SK-N-SH (cell line): ENCODE data around the gene ZNF775. TPM values are rescaled to one million over a fixed set of nuclear protein-coding genes. Genes with fewer than 3 reads are reported as not detected.

Experiments used
- CTCF ChIA-PET: fragments of 300-600, 350-600 bp; formaldehyde crosslinking; extraction: SDS; loops from one replicate; lab custom pipeline; 2021; lab: Yijun Ruan, JAX
- POLR2A ChIA-PET: fragments of 350-600 bp; sonication (Branson Sonifier 250); formaldehyde crosslinking; extraction: SDS; loops from one replicate; lab custom pipeline; 2020; ENCODE audit warnings: antibody characterized with exemption, inconsistent platforms; lab: Yijun Ruan, JAX
- DNase-seq: peaks from one replicate; pipeline ENCODE4 v3.0.0; 2012
- H2AFZ ChIP-seq: fragments of 200-600 bp; sonication (generic); 2 replicates; pipeline ENCODE4 v1.8.1; 2016; ENCODE audit warnings: antibody characterized with exemption, mild to moderate bottlenecking, low read depth
- H3F3A ChIP-seq: fragments of 200-600 bp; sonication (generic); replicated peaks from 2 replicates; pipeline ENCODE3; 2016; ENCODE audit warnings: antibody characterized with exemption, mild to moderate bottlenecking; ENCODE audit not compliant: insufficient read depth
- H3K27ac ChIP-seq, 2 experiments: fragments of 200-500 bp in 1 of 2; fragments of 200-600 bp in 1 of 2; sonication (Bioruptor generic) in 1 of 2; sonication (generic), shearing (Covaris generic) in 1 of 2; 2 replicates each; pipeline versions ENCODE4 v1.5.1 to v1.6.1; 2014 to 2016; ENCODE audit warnings: low read depth in 2 of 2, inconsistent platforms in 1 of 2, low read length in 1 of 2, mild to moderate bottlenecking in 1 of 2, mixed read lengths in 1 of 2
- H3K27me3 ChIP-seq: fragments of 200-600 bp; sonication (generic), shearing (Covaris generic); 2 replicates; pipeline ENCODE4 v1.6.1; 2016; ENCODE audit warnings: mixed run types; ENCODE audit not compliant: insufficient read depth
- H3K36me3 ChIP-seq, 2 experiments: fragments of 200-500 bp in 1 of 2; fragments of 200-600 bp in 1 of 2; sonication (Bioruptor generic) in 1 of 2; sonication (generic) in 1 of 2; replicated peaks in 1 of 2; 2 replicates each; pipeline versions ENCODE3 to v1.5.1; 2014 to 2016; ENCODE audit warnings: low read length in 1 of 2, mild to moderate bottlenecking in 1 of 2; ENCODE audit not compliant: insufficient read depth in 2 of 2, control insufficient read depth in 1 of 2
- H3K4me1 ChIP-seq, 2 experiments: fragments of 200-500 bp in 1 of 2; fragments of 200-600 bp in 1 of 2; sonication (Bioruptor generic) in 1 of 2; sonication (generic), shearing (Covaris generic) in 1 of 2; 2 replicates each; pipeline versions ENCODE4 v1.5.1 to v1.6.1; 2014 to 2016; ENCODE audit warnings: low read depth in 1 of 2, low read length in 1 of 2, mixed run types in 1 of 2; ENCODE audit not compliant: insufficient read depth in 2 of 2, control insufficient read depth in 1 of 2
- H3K4me2 ChIP-seq: fragments of 200-600 bp; sonication (generic), shearing (Covaris generic); 2 replicates; pipeline ENCODE4 v1.6.1; 2017; ENCODE audit warnings: mixed run types
- H3K4me3 ChIP-seq, 2 experiments: fragments of 200-500 bp in 1 of 2; fragments of 200-600 bp in 1 of 2; sonication (Bioruptor generic) in 1 of 2; sonication (generic), shearing (Covaris generic) in 1 of 2; 2 replicates each; pipeline versions ENCODE4 v1.5.1 to v1.8.1; 2014 to 2016; ENCODE audit warnings: low read depth in 2 of 2, inconsistent platforms in 1 of 2, low read length in 1 of 2, mild to moderate bottlenecking in 1 of 2, mixed read lengths in 1 of 2, moderate library complexity in 1 of 2
- H3K79me2 ChIP-seq: fragments of 200-600 bp; sonication (generic); 2 replicates; pipeline ENCODE4 v1.8.1; 2017; ENCODE audit warnings: mild to moderate bottlenecking; ENCODE audit not compliant: insufficient read depth
- H3K9ac ChIP-seq: fragments of 200-600 bp; sonication (generic); 2 replicates; pipeline ENCODE4 v1.6.1; 2017; ENCODE audit warnings: mixed run types
- H3K9me2 ChIP-seq: fragments of 200-600 bp; sonication (generic); 2 replicates; pipeline ENCODE4 v1.6.1; 2017; ENCODE audit warnings: mixed run types
- H3K9me3 ChIP-seq: fragments of 200-600 bp; sonication (generic); 2 replicates; pipeline ENCODE4 v1.6.1; 2017; ENCODE audit warnings: mixed run types, mild to moderate bottlenecking, moderate library complexity
- H4K20me1 ChIP-seq: fragments of 200-600 bp; sonication (generic); 2 replicates; pipeline ENCODE4 v1.6.1; 2017; ENCODE audit warnings: mild to moderate bottlenecking, mixed run types; ENCODE audit not compliant: insufficient read depth
- CHD2 ChIP-seq: fragments of 150-350 bp; IDR thresholded peaks from 2 replicates; pipeline ENCODE4 v1.6.1; 2018; ENCODE audit warnings: low read length; ENCODE audit not compliant: partially characterized antibody
- ELF1 ChIP-seq: IDR thresholded peaks from 2 replicates; pipeline ENCODE4 v1.4.0; 2012
- FOSL2 ChIP-seq: IDR thresholded peaks from 2 replicates; pipeline ENCODE4 v1.4.0; 2012; ENCODE audit warnings: low read depth, mild to moderate bottlenecking, moderate library complexity, borderline replicate concordance
- FOXM1 ChIP-seq: IDR thresholded peaks from 2 replicates; pipeline ENCODE4 v1.4.0; 2012; ENCODE audit warnings: low read depth, mild to moderate bottlenecking
- GATA2 ChIP-seq: sonication (generic); formaldehyde crosslinking; IDR thresholded peaks from 2 replicates; pipeline ENCODE4 v1.5.0; 2020; ENCODE audit warnings: mild to moderate bottlenecking, missing genetic modification reagents
- NFIC ChIP-seq: IDR thresholded peaks from 2 replicates; pipeline ENCODE4 v1.4.0; 2012; ENCODE audit warnings: borderline replicate concordance
- NRF1 ChIP-seq: IDR thresholded peaks from 2 replicates; pipeline ENCODE4 v1.6.1; 2012; ENCODE audit warnings: low read depth, mild to moderate bottlenecking, low read length
- RAD21 ChIP-seq: IDR thresholded peaks from 2 replicates; pipeline ENCODE4 v1.6.1; 2012; ENCODE audit warnings: mild to moderate bottlenecking, low read length
- RCOR1 ChIP-seq: fragments of 150-350 bp; IDR thresholded peaks from 2 replicates; pipeline ENCODE4 v1.6.1; 2017; ENCODE audit warnings: antibody characterized with exemption, low read length
- RXRA ChIP-seq: IDR thresholded peaks from 2 replicates; pipeline ENCODE4 v1.4.0; 2012; ENCODE audit warnings: low read depth, mild to moderate bottlenecking, borderline replicate concordance
- SIN3A ChIP-seq: IDR thresholded peaks from 2 replicates; pipeline ENCODE4 v1.6.1; 2012; ENCODE audit warnings: low read depth, mild to moderate bottlenecking, low read length, moderate library complexity, borderline replicate concordance
- SMC3 ChIP-seq: IDR thresholded peaks from 2 replicates; pipeline ENCODE4 v1.6.1; 2012; ENCODE audit warnings: low read depth, low read length, improper control_type of control experiment
- TAF1 ChIP-seq: IDR thresholded peaks from 2 replicates; pipeline ENCODE4 v1.6.1; 2012; ENCODE audit warnings: low read depth, mild to moderate bottlenecking, low read length, moderate library complexity, borderline replicate concordance
- TEAD4 ChIP-seq: IDR thresholded peaks from 2 replicates; pipeline ENCODE4 v1.4.0; 2012; ENCODE audit warnings: mild to moderate bottlenecking, borderline replicate concordance; ENCODE audit not compliant: insufficient read depth
- WGBS: methylation state at CpG from one replicate; pipeline ENCODE4 v1.1.6; 2017; ENCODE audit warnings: low lambda C conversion rate; 5-methylcytosine and 5-hydroxymethylcytosine counted together
- polyA plus RNA-seq, 3 experiments: library from polyadenylated mRNA; depleted of rRNA; stranded (reverse); fragments of >200 nt; gene quantifications; 2 replicates each; pipeline ENCODE4 v1.2.3, GENCODE V29; 2012
- TF ChIP-seq, protein P1 (sequence below): IDR thresholded peaks from 2 replicates; pipeline ENCODE4 v1.6.1; 2012; ENCODE audit warnings: mild to moderate bottlenecking, low read depth, low read length, moderate library complexity
- TF ChIP-seq, protein P2 (sequence below): IDR thresholded peaks from 2 replicates; pipeline ENCODE4 v1.4.0; 2012; ENCODE audit warnings: low read depth
- TF ChIP-seq, protein P3 (sequence below): fragments of 150-350 bp; IDR thresholded peaks from 2 replicates; pipeline ENCODE4 v1.6.1; 2016; ENCODE audit warnings: mild to moderate bottlenecking, low read depth, low read length
- TF ChIP-seq, protein P4 (sequence below): fragments of 200-600 bp; sonication (generic); IDR thresholded peaks from 2 replicates; pipeline ENCODE4 v1.6.1; 2017; ENCODE audit warnings: antibody characterized with exemption, mild to moderate bottlenecking, moderate library complexity
- TF ChIP-seq, protein P5 (sequence below): IDR thresholded peaks from 2 replicates; pipeline ENCODE4 v1.4.0; 2012; ENCODE audit warnings: low read depth, borderline replicate concordance

ZNF775 gene
- polyA plus RNA-seq, 1 of the 3 experiments (the other 2 are of a cell fraction) = 5.0 TPM

DNA sequence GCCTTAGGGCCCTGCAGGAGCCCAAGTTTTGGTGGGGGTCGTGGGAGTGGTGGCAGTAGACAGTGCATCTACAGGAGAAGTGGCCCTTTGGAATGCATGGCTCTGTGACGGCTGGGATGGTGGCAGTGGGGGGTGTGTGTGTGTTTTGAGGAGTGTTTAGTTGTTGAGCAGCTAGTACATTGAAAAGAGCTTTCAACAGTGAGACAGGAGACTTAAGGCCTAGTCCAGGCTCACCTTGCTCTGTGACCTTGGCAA, 27.1 kb downstream of the ZNF775 start (continued):
- TF ChIP-seq, protein P1, sequence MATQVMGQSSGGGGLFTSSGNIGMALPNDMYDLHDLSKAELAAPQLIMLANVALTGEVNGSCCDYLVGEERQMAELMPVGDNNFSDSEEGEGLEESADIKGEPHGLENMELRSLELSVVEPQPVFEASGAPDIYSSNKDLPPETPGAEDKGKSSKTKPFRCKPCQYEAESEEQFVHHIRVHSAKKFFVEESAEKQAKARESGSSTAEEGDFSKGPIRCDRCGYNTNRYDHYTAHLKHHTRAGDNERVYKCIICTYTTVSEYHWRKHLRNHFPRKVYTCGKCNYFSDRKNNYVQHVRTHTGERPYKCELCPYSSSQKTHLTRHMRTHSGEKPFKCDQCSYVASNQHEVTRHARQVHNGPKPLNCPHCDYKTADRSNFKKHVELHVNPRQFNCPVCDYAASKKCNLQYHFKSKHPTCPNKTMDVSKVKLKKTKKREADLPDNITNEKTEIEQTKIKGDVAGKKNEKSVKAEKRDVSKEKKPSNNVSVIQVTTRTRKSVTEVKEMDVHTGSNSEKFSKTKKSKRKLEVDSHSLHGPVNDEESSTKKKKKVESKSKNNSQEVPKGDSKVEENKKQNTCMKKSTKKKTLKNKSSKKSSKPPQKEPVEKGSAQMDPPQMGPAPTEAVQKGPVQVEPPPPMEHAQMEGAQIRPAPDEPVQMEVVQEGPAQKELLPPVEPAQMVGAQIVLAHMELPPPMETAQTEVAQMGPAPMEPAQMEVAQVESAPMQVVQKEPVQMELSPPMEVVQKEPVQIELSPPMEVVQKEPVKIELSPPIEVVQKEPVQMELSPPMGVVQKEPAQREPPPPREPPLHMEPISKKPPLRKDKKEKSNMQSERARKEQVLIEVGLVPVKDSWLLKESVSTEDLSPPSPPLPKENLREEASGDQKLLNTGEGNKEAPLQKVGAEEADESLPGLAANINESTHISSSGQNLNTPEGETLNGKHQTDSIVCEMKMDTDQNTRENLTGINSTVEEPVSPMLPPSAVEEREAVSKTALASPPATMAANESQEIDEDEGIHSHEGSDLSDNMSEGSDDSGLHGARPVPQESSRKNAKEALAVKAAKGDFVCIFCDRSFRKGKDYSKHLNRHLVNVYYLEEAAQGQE = no peak
- TF ChIP-seq NFIC = no peak
- TF ChIP-seq, protein P2, sequence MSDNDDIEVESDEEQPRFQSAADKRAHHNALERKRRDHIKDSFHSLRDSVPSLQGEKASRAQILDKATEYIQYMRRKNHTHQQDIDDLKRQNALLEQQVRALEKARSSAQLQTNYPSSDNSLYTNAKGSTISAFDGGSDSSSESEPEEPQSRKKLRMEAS = no peak
- TF ChIP-seq RXRA = no peak
- no peak for TF ChIP-seq TEAD4
- TF ChIP-seq, protein P3, sequence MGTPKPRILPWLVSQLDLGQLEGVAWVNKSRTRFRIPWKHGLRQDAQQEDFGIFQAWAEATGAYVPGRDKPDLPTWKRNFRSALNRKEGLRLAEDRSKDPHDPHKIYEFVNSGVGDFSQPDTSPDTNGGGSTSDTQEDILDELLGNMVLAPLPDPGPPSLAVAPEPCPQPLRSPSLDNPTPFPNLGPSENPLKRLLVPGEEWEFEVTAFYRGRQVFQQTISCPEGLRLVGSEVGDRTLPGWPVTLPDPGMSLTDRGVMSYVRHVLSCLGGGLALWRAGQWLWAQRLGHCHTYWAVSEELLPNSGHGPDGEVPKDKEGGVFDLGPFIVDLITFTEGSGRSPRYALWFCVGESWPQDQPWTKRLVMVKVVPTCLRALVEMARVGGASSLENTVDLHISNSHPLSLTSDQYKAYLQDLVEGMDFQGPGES = no peak
- TF ChIP-seq CHD2 = no peak
- no peak for TF ChIP-seq GATA2 (CRISPR knock-in tag)
- no peak for TF ChIP-seq NRF1
- TF ChIP-seq, all 33 proteins: peak for 0

DNA sequence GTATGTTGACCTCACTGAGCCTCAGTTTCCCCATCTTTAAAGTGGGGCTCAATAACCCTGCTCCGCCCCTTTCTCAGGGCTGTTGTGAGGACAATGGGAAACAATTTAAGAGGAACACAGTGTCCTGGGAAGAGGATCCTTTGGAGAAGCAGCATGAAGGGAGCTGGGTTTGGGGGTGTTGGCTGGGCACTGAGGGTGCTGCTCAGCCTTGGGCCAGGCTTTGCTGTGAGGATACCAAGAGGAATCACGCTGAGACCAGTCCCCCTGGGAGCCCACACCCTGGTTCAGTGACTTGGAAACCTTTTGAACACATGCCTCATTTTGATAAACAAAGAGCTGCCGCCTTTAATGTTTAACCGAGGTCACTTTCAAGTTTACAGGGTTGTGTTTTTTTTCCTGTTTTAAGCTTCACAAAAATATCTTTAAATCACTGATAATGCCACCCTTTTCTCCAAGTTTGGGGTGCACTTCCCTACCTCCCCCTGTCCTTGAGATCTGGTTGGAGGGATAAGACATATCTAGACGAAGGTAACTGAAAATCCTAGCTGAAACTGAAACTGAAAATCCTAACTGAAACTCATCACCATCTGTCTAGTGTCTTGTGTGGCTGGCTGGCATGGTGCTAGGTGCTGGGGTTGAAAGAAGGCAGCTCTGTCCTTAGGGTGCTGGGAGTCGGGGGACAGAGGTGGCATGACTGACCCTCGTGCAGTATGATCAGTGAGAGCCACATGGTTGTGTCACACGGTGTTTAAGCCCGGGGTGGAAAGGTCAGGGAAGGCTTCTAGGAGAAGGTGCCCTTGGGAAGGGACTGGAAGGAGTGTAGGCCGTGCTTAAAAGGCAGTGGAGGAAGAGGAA, 27.7 kb downstream of the ZNF775 start:
- WGBS = 78% methylated on average over 10 of the region's 10 CpGs
- peak overlapping the region; percentile 98 for H3K4me2 ChIP-seq
- no peaks in the 10 kb centered on the region for H3K79me2 ChIP-seq
- CTCF ChIA-PET = interaction anchor here (0.8 to 3.4 kb wide), 11 partner anchors 8 to 121 kb away, joined by 3 to 14 read pairs (median 5); no protein-coding TSS in a partner anchor
- no peak overlapping the region for H2AFZ ChIP-seq
- peak overlapping the region in 1 of 2 experiments; percentile 74; a peak in 1 of 4 replicates for H3K4me3 ChIP-seq
- H3K9me3 ChIP-seq = no peaks in the 10 kb centered on the region
- DNase-seq = no peak
- no peaks in the 10 kb centered on the region for H3K9me2 ChIP-seq
- POLR2A ChIA-PET = interaction anchor here (3.2 kb wide), 1 partner anchor 38 kb away, joined by 19 read pairs; the partner anchor contains the start of gene REPIN1
- H3K27me3 ChIP-seq = no peaks in the 10 kb centered on the region
- H3K9ac ChIP-seq = no peak overlapping the region
- peaks cover 0 to 25% of the 10 kb centered on the region in 2 experiments; a peak in 2 of 4 replicates for H3K4me1 ChIP-seq
- no peaks in the 10 kb centered on the region for H4K20me1 ChIP-seq
- no peak overlapping the region for H3K27ac ChIP-seq
- H3F3A ChIP-seq = no peaks in the 10 kb centered on the region
- H3K36me3 ChIP-seq = peaks cover 0 to 6% of the 10 kb centered on the region in 2 experiments
- no peak for TF ChIP-seq RAD21
- TF ChIP-seq RCOR1 = no peak
- TF ChIP-seq, protein P4, sequence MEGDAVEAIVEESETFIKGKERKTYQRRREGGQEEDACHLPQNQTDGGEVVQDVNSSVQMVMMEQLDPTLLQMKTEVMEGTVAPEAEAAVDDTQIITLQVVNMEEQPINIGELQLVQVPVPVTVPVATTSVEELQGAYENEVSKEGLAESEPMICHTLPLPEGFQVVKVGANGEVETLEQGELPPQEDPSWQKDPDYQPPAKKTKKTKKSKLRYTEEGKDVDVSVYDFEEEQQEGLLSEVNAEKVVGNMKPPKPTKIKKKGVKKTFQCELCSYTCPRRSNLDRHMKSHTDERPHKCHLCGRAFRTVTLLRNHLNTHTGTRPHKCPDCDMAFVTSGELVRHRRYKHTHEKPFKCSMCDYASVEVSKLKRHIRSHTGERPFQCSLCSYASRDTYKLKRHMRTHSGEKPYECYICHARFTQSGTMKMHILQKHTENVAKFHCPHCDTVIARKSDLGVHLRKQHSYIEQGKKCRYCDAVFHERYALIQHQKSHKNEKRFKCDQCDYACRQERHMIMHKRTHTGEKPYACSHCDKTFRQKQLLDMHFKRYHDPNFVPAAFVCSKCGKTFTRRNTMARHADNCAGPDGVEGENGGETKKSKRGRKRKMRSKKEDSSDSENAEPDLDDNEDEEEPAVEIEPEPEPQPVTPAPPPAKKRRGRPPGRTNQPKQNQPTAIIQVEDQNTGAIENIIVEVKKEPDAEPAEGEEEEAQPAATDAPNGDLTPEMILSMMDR = no peak
- no peak for TF ChIP-seq TEAD4
- TF ChIP-seq, protein P3 = no peak
- no peak for TF ChIP-seq TAF1
- no peak for TF ChIP-seq SMC3
- TF ChIP-seq ELF1 = no peak
- no peak for TF ChIP-seq GATA2 (CRISPR knock-in tag)
- no peak for TF ChIP-seq FOSL2
- TF ChIP-seq, protein P5, sequence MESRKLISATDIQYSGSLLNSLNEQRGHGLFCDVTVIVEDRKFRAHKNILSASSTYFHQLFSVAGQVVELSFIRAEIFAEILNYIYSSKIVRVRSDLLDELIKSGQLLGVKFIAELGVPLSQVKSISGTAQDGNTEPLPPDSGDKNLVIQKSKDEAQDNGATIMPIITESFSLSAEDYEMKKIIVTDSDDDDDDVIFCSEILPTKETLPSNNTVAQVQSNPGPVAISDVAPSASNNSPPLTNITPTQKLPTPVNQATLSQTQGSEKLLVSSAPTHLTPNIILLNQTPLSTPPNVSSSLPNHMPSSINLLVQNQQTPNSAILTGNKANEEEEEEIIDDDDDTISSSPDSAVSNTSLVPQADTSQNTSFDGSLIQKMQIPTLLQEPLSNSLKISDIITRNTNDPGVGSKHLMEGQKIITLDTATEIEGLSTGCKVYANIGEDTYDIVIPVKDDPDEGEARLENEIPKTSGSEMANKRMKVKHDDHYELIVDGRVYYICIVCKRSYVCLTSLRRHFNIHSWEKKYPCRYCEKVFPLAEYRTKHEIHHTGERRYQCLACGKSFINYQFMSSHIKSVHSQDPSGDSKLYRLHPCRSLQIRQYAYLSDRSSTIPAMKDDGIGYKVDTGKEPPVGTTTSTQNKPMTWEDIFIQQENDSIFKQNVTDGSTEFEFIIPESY = no peak
- TF ChIP-seq, protein P2 = no peak
- TF ChIP-seq SIN3A = no peak
- TF ChIP-seq FOXM1 = no peak
